NCI-H2029 (cell line): Measurements from ENCODE around the gene PCSK2.

Experiments used
- DNase-seq: peaks from one replicate; lab custom pipeline; 2025; lab: John Stamatoyannopoulos, UW

Gene PCSK2

GRCh38 chr20:17399303-17399985, 172.6 kb downstream of the PCSK2 start:
- DNase-seq: no peak

DNA sequence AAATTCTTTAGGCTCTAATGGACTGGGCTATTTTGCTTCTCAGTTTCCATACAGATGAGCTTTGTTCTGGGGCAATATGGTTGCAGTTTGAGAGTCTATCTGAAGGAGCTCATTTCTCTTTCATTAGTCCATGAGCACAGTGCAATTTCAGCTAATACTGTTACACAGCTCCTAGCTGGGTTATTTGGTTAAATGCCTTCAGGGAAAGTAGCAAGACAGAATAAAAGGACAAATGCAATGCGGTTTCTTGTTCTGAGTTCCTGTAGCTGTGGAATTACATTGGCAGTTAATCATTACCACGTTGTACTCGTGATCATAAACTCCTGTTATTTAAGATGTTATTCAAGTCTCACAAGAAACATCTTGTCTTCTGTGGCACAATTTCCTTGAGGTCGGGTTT, 176.6 kb downstream of the PCSK2 start:
- no peak for DNase-seq

GRCh38 chr20:17406051-17406590, 179.3 kb downstream of the PCSK2 start:
- DNase-seq: no peak

DNA sequence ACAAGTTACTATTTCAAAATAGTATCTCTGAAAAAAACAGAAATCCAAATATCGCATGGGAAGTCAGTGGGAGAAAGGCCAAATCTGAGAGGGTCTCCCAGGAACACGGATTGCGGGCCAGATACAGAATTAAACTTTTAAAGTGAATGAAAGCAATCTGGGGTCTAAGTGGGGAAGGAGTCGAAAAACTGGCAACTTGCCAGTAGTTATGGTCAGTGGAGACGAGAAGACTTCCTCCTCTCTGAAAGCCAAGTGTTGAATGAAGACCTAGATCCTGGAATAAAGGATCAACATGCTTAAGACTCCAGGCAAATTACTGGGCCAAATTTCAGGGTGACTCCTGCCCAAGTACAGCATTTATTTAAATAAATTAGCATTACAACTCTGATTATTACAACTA, 180.7 kb downstream of the PCSK2 start:
- no peak for DNase-seq

DNA sequence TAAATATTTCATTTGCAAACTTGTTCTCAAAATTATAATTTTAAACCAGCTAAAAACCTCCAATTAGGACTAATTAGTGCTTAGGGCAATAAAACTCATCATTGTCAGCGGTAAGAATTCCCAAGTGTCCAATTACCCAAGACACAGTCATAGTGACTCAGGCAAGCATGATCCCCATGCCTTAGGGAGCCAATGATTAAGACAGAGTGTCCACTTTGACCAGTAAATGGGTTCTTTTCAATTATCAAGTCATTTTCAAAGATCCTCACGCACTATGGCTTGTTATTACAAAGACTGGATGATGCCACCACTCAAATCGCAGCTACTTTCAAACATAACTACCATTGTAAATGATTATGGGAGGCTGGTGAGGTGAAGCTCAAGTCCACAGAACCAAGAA, 190.4 kb downstream of the PCSK2 start:
- DNase-seq: no peak

DNA sequence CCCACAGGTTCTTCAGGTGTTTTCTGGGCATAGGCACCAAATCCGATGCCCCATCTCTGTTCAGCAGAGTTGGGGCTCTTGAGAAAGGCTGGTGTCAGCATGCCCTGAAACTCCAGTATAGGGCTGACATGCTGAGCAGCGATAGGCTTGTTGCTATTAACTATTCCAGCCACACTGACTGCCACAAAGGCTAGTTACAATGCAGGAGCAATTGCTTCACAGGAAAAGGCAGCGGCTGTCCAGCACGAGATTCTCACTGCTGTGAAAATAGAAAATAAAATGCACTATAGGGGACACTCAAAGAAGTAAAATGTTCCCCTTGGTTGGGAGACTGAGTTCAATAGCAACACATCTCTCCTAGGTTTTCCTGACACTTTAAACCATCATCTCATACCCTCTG, 191.9 kb downstream of the PCSK2 start:
- DNase-seq: no peak

GRCh38 chr20:17419479-17420041, 192.7 kb downstream of the PCSK2 start:
- DNase-seq: peak; percentile 74

- DNase-seq: no peak
Measured at GRCh38 chr20:17421493-17421892, 194.7 kb downstream of the PCSK2 start.

- DNase-seq: no peak
Measured at GRCh38 chr20:17423782-17424181, 196.9 kb downstream of the PCSK2 start.

DNA sequence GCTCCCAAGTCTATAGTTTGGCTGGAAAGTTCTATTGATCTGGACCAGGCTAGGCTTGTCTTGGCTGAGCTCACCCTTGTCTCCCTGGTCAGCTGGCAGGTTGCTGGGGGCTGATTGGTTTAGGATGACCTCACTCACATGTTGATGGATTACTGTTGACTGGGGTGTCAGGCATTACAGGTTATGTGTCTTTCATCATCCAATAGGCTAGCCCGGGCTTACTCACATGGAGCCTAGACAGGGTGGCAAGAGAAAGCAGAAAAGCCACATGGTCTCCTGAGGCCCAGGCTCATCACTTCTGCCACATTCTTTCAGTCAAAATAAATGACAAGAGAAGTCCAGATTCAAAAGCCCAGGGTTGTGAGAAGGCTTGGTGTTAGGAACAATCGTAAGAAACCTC, 200.8 kb downstream of the PCSK2 start:
- DNase-seq: no peak

- peak; percentile 22 for DNase-seq
Measured at GRCh38 chr20:17430125-17430950, 203.5 kb downstream of the PCSK2 start.

GRCh38 chr20:17431621-17432364, 205.0 kb downstream of the PCSK2 start:
- peak; percentile 6 for DNase-seq

DNA sequence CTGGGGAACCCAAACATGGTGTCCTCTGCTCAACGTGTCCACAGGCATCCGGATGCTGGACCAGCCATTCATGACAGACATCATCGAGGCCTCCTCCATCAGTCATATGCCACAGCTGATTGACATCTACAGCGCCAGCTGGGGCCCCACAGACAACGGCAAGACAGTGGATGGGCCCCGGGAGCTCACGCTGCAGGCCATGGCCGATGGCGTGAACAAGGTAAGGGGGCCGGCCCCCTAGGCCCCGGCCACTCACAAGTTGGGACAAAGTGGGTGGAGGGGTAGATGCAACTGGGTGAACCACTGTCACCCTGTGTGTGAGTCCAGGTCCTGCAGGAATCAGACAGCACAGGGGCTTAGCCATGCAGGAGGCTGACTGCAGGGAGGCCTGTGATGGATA, 209.8 kb downstream of the PCSK2 start:
- no peak for DNase-seq

DNA sequence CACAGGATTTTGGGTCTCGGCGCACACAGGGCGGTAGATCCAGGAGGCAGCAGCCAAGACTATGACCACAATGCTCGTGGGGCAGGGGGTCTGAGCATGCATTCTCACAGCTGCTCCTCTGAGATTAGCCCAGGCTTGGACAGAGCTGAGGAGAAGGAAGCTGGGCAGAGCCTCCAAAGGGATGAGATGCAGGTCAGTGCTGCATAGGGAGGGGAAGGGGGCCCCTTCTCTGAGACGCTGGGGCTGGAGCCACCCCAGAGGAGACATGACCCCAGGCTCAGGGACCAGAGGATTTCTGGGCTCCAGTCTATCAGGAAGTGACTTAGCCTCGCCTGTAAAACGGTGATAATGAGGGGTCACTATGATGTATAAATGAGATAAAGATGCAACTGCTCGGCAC, 210.4 kb downstream of the PCSK2 start:
- no peak for DNase-seq

GRCh38 chr20:17438436-17439039, 211.7 kb downstream of the PCSK2 start:
- DNase-seq: no peak

- no peak for DNase-seq
Measured at GRCh38 chr20:17439616-17440296, 212.9 kb downstream of the PCSK2 start.

GRCh38 chr20:17441745-17442144, 214.9 kb downstream of the PCSK2 start:
- no peak for DNase-seq

- no peak for DNase-seq
Measured at GRCh38 chr20:17442588-17442987, 215.7 kb downstream of the PCSK2 start.

DNA sequence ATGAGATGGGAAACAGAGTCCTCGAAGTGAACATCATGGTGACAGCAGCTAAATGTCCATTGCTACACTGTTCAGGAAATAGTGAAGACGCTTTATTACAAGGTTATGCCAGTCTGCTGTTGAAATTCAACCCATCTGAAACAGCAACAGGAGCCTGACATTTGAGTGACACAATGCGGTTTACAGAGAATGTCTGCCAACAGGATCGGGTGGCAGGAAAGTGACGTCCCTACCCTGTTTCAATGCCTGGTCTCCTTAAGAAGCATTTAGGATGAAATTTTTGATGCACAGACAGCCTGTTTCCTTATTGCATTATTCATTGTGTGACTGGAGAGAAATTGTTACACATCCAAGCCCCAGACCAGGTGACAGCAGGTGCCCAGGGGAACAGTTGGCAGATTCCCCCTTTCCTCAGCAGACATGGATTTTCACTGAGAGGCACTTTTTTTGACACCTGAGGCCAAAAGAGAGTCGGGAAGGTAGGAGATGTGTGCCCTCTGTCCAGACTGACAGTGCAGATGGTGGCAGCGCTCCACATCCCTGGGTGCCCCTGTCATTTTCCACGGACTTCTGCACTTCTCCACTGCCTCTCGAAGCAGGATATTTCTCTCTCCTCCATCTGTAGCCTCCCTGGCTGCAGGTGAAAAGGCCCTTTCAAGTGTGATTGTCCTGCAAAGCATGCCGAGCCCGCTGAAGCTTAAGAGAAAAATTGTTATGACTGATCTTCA, 216.5 kb downstream of the PCSK2 start:
- DNase-seq: peak; percentile 22

DNA sequence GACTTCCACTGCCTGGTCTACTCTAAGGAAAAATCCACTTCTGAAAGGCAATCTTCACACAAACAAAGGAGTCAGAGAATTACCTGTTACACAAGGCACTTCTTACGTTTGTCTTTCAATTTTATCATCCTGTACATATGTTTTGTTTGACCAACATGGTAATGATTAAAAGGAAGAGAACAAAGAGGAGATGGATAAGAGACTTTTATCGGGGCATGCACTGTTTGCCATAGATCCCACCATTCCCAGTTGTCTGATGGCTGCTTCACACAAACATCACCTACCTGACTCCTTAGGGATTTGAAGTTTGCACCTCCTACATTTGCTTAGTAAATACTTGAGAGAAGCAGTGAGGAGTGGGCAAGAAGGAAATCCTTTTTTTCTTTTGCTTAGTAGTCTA, 217.3 kb downstream of the PCSK2 start:
- no peak for DNase-seq

DNA sequence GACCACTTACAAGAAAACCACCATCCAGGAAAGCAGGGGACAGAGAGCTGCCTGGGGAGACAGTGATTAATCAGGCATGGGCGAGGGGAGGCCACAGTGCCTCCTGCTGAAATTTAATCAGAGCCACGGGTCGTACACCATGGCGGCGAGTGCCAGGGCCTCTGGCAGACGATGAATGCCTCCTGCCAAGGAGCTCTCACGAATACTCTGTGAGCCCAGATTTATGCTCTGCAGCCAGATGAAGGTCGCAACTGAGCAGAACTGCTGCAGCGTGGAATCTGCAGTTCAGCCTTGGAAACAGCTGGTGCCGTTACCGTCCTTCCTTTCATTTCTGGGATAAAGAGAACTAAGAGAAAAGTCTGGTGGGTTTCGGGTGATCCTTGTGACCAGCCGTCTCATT, 218.7 kb downstream of the PCSK2 start:
- DNase-seq: no peak
